Cerebellar cortex (tissue), 1 donor: ENCODE results near the gene RAB25.

Experiments used
- DNase-seq: peaks from one replicate; pipeline ENCODE4 v3.0.0-alpha.2; 2015; ENCODE audit warnings: low spot score

The RAB25 gene

DNA sequence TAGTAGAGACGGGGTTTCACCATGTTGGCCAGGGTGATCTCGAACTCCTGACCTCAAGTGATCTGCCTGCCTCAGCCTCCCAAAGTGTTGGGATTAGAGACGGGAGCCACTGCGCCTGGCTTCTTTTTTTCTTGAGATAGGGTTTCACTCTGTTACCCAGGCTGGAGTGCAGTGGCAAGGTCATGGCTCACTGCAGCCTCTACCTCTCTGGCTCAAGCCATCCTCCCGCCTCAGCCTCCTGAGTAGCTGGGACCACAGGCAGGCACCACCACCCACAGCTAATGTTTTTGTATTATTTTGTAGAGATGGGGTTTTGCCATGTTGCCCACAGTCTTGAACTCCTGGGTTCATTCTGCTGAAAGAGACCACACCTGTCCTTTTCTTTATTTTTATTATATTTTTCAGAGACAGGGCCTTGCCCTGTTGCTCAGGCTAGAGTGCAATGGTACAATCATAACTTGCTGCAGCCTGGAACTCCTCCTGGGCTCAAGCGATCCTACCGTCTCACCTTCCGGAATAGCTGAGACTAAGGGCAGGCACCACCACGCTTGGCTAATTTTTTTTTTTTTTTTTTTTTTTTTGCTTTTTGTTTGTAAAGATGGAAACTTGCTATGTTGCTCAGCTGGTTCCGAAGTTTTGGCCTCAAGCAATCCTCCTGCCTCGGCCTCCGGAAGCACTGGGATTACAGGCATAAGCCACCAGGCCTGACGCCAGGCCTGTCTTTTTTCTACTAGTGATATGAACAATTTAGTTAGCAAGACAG, 56.6 kb downstream of the RAB25 start:
- DNase-seq, result no peak

DNA sequence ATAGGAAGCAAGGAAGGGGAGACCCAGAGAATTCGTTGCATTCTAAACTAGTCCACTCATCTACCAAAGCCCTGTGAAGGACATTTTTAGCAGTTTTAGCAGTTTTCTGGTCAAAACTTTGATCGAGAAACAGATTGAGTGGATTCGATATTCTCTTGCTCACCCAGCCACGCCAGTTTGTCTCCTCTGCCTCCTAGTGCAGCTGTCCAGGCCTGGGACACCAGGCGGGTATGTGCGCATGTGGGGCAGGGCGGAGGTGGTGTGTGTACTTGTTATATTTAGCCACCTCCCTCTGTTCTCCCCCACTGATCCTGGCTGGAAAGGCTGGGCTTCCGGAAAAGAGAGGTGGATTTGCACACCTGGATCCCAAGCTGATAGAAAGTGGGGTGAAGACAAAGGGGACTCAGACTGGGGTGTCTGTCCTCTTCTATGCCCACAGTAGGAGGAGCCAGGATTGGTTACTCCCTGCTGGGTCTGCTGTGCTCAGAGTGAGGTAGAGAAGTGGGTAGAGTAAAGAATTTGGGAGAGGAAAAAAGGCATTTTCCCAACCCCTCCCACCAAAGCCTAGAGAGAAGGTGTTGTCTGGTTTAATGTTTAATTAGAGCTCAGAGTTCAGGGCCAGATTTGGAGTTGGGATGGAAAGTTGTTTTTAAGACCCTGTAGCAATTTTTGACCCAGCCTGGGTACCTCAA, 57.4 kb downstream of the RAB25 start:
- DNase-seq, result no peak

DNA sequence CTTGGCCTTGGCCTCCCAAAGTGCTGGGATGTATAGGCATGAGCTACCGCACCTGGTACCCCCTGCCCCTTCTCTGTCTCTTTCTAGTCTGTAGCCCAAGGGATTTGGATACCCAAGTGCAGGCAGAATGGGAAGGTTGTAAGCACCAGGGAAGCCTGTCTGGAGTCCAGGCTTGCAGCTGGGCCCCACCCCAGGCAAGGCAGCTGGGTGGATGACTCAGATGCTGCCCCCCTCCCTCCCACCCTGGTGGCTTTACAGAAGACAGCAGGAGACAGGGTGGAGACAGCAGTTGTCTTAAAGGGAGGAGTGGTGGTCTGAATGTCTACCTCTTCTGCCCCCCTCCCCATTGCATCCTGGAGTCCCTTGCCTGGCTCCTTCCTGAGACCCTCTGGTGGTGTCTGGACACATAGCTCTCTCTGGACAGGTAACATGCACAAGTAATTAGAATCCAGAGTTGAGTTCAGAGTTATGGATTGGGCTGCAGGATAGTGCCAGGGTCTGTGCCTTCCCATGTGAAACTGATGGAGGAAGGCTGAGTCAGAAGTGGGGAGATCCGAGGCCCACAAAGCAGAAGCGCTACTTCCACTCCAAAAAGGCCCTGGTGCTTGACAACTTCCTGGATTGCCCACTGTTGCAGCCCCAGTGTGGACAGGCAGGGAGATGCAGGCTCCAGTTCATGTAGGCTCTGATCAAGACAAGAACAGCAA, 58.7 kb downstream of the RAB25 start:
- no peak for DNase-seq
